CD4-positive, alpha-beta T cell treated with Interleukin-2 at 100 ng/mL for 4 hours (primary cell): Measurements from ENCODE around the gene ARFGEF2.
"Not testable (repeated sequence)": the region's sequence is repeated elsewhere in the genome, so short reads cannot be mapped to it uniquely, and the experiment has no call there.

Experiments
- DNase-seq: peaks from one replicate; pipeline ENCODE4 v3.0.0-alpha.2; 2020; ENCODE audit warnings: low spot score

The ARFGEF2 gene

GRCh38 chr20:48952656-48953055 is 31.1 kb downstream of the ARFGEF2 start:
- DNase-seq = no peak

GRCh38 chr20:48953653-48954052 is 32.1 kb downstream of the ARFGEF2 start:
- DNase-seq = no peak

GRCh38 chr20:48956052-48956451 is 34.5 kb downstream of the ARFGEF2 start:
- no peak for DNase-seq

- no peak for DNase-seq
Measured at GRCh38 chr20:48957053-48957481, 35.6 kb downstream of the ARFGEF2 start.

- DNase-seq = no peak
Measured at GRCh38 chr20:48957533-48957932, 36.0 kb downstream of the ARFGEF2 start.

- DNase-seq = no peak
Measured at GRCh38 chr20:48958743-48959142, 37.2 kb downstream of the ARFGEF2 start.

GRCh38 chr20:48959899-48960550 is 38.5 kb downstream of the ARFGEF2 start:
- no peak for DNase-seq

- no peak for DNase-seq
Measured at GRCh38 chr20:48962421-48962820, 40.9 kb downstream of the ARFGEF2 start.

- DNase-seq = no peak
Measured at GRCh38 chr20:48962976-48963771, 41.7 kb downstream of the ARFGEF2 start.

- no peak for DNase-seq
Measured at GRCh38 chr20:48965189-48965910, 43.8 kb downstream of the ARFGEF2 start.

- DNase-seq = no peak
Measured at GRCh38 chr20:48970681-48971365, 49.3 kb downstream of the ARFGEF2 start.

- no peak for DNase-seq
Measured at GRCh38 chr20:48971956-48972355, 50.4 kb downstream of the ARFGEF2 start.

- DNase-seq = no peak
Measured at GRCh38 chr20:48972816-48973215, 51.3 kb downstream of the ARFGEF2 start.

- DNase-seq = no peak
Measured at GRCh38 chr20:48975955-48976354, 54.4 kb downstream of the ARFGEF2 start.

- not testable (repeated sequence) for DNase-seq
Measured at GRCh38 chr20:48979980-48980379, 58.5 kb downstream of the ARFGEF2 start.

- DNase-seq = no peak
Measured at GRCh38 chr20:48983423-48984400, 62.2 kb downstream of the ARFGEF2 start.

GRCh38 chr20:48984575-48985219 is 63.2 kb downstream of the ARFGEF2 start:
- no peak for DNase-seq

GRCh38 chr20:48986899-48987298 is 65.4 kb downstream of the ARFGEF2 start:
- DNase-seq = no peak

- DNase-seq = no peak
Measured at GRCh38 chr20:48990467-48990866, 69.0 kb downstream of the ARFGEF2 start.

GRCh38 chr20:48995589-48995988 is 74.1 kb downstream of the ARFGEF2 start:
- no peak for DNase-seq
